Ishikawa (cell line): ENCODE data around the gene ERCC6L2.

ENCODE experiments used
- CEBPB ChIP-seq: IDR thresholded peaks from 2 replicates; pipeline ENCODE4 v1.6.1; 2012
- CREB1 ChIP-seq: IDR thresholded peaks from 2 replicates; pipeline ENCODE4 v1.6.1; 2012; ENCODE audit warnings: low read depth
- EGR1 ChIP-seq: IDR thresholded peaks from 2 replicates; pipeline ENCODE4 v1.6.1; 2012
- EP300 ChIP-seq: IDR thresholded peaks from 2 replicates; pipeline ENCODE4 v1.6.1; 2012; ENCODE audit warnings: borderline replicate concordance
- FOXM1 ChIP-seq: IDR thresholded peaks from 2 replicates; pipeline ENCODE4 v1.6.1; 2012; ENCODE audit warnings: low read depth, borderline replicate concordance
- MAX ChIP-seq: IDR thresholded peaks from 2 replicates; pipeline ENCODE4 v1.6.1; 2012
- NFIC ChIP-seq: IDR thresholded peaks from 2 replicates; pipeline ENCODE4 v1.6.1; 2012
- RAD21 ChIP-seq: IDR thresholded peaks from 2 replicates; pipeline ENCODE4 v1.6.1; 2012; ENCODE audit warnings: low read depth
- TAF1 ChIP-seq: IDR thresholded peaks from 2 replicates; pipeline ENCODE4 v1.6.1; 2012; ENCODE audit warnings: low read depth, mild to moderate bottlenecking
- TCF12 ChIP-seq: IDR thresholded peaks from 2 replicates; pipeline ENCODE4 v1.6.1; 2012; ENCODE audit warnings: low read depth
- TEAD4 ChIP-seq: IDR thresholded peaks from 2 replicates; pipeline ENCODE4 v1.6.1; 2012
- USF1 ChIP-seq: IDR thresholded peaks from 2 replicates; pipeline ENCODE4 v1.6.1; 2012
- YY1 ChIP-seq: IDR thresholded peaks from 2 replicates; pipeline ENCODE4 v1.6.1; 2012; ENCODE audit warnings: low read depth
- ZBTB7A ChIP-seq: IDR thresholded peaks from 2 replicates; pipeline ENCODE4 v1.6.1; 2012; ENCODE audit warnings: low read depth
- TF ChIP-seq, protein P1 (sequence below): IDR thresholded peaks from 2 replicates; pipeline ENCODE4 v1.6.1; 2012; ENCODE audit warnings: low read depth, mild to moderate bottlenecking

The ERCC6L2 gene

GRCh38 chr9:95966306-95966705, 90.8 kb downstream of the ERCC6L2 start:
- TF ChIP-seq TEAD4 (no peak), EGR1 (no peak), MAX (no peak), YY1 (no peak), CREB1 (no peak), EP300 (no peak), RAD21 (no peak), TCF12 (no peak), TAF1 (no peak), FOXM1 (no peak), USF1 (no peak), NFIC (no peak), CEBPB (no peak), ZBTB7A (no peak)
- TF ChIP-seq, protein P1, sequence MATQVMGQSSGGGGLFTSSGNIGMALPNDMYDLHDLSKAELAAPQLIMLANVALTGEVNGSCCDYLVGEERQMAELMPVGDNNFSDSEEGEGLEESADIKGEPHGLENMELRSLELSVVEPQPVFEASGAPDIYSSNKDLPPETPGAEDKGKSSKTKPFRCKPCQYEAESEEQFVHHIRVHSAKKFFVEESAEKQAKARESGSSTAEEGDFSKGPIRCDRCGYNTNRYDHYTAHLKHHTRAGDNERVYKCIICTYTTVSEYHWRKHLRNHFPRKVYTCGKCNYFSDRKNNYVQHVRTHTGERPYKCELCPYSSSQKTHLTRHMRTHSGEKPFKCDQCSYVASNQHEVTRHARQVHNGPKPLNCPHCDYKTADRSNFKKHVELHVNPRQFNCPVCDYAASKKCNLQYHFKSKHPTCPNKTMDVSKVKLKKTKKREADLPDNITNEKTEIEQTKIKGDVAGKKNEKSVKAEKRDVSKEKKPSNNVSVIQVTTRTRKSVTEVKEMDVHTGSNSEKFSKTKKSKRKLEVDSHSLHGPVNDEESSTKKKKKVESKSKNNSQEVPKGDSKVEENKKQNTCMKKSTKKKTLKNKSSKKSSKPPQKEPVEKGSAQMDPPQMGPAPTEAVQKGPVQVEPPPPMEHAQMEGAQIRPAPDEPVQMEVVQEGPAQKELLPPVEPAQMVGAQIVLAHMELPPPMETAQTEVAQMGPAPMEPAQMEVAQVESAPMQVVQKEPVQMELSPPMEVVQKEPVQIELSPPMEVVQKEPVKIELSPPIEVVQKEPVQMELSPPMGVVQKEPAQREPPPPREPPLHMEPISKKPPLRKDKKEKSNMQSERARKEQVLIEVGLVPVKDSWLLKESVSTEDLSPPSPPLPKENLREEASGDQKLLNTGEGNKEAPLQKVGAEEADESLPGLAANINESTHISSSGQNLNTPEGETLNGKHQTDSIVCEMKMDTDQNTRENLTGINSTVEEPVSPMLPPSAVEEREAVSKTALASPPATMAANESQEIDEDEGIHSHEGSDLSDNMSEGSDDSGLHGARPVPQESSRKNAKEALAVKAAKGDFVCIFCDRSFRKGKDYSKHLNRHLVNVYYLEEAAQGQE, result no peak

DNA sequence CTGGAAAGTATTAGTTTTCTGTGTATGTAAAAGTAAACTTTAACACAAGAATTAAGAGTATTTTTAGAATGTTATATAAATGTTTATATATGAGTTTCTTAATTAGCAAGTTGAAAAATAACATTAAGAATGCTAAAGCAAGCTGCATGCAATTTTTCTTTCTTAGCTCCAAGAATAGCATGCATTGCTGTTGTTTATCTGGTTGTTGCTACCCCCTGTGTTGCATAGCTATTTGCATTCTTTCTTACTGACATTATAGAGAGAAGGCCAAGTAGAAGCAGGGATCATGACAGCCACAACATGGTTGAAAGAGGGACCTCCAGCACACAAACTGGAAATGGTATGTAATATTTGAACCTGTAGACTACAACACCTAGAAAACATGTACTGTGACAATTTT, 94.8 kb downstream of the ERCC6L2 start:
- no peak for TF ChIP-seq USF1
- TF ChIP-seq YY1, result no peak
- TF ChIP-seq MAX, result no peak
- no peak for TF ChIP-seq NFIC
- TF ChIP-seq, protein P1, result no peak
- no peak for TF ChIP-seq ZBTB7A
- no peak for TF ChIP-seq CEBPB
- no peak for TF ChIP-seq RAD21
- no peak for TF ChIP-seq TAF1
- no peak for TF ChIP-seq CREB1
- no peak for TF ChIP-seq TCF12
- TF ChIP-seq TEAD4, result no peak
- no peak for TF ChIP-seq EGR1
- TF ChIP-seq EP300, result no peak
- TF ChIP-seq FOXM1, result no peak

GRCh38 chr9:95971815-95972214, 96.3 kb downstream of the ERCC6L2 start:
- TF ChIP-seq MAX, result no peak
- TF ChIP-seq, protein P1, result no peak
- no peak for TF ChIP-seq CEBPB
- no peak for TF ChIP-seq TAF1
- no peak for TF ChIP-seq TEAD4
- TF ChIP-seq EGR1, result no peak
- TF ChIP-seq YY1, result no peak
- TF ChIP-seq RAD21, result no peak
- no peak for TF ChIP-seq ZBTB7A
- no peak for TF ChIP-seq USF1

DNA sequence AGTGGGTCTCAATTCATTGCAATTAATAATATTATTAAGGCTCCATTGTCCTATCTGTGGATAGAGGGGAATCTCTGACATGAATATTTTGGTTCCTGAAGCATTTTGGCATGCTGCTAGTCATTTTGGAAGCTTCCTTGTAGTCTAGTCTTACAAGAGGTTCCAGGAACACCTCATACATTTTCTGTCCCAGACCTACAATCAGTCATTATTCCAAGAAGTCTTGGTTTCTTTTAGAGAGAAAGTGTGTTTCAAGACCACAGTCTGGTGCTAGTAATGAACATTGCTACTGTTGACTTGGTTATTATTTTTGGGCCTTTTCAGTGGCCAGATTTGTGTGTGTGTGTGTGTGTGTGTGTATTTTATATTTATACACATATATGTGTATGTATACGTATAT, 98.9 kb downstream of the ERCC6L2 start:
- TF ChIP-seq ZBTB7A (no peak), EGR1 (no peak), TEAD4 (no peak), MAX (no peak), FOXM1 (no peak), USF1 (no peak), NFIC (no peak), RAD21 (no peak), CEBPB (no peak), TCF12 (no peak), TAF1 (no peak), CREB1 (no peak), EP300 (no peak), YY1 (no peak)
- TF ChIP-seq, protein P1, result no peak
